K562 (cell line): ENCODE measurements around the gene ZNF385C. TPM values are rescaled to one million over a fixed set of nuclear protein-coding genes. Genes with fewer than 3 reads are reported as not detected.

Source experiments
- CEBPG ChIP-seq, 3 experiments: fragments of 200-800 bp in 1 of 3; sonication (Bioruptor generic) in 1 of 3; sonication (generic) in 1 of 3; formaldehyde crosslinking in 1 of 3; IDR thresholded peaks in 2 of 3; conservative IDR thresholded peaks in 1 of 3; 2 replicates each; pipeline versions ENCODE4 v1.6.1 to v1.8.0; 2016 to 2022; ENCODE audit warnings: missing compliant biosample characterization in 2 of 3, missing genetic modification characterization in 2 of 3, mild to moderate bottlenecking in 1 of 3, missing genetic modification reagents in 1 of 3
- CSDE1 ChIP-seq, 2 experiments: fragments of 450-650 bp; IDR thresholded peaks; 2 replicates each; pipeline ENCODE4 v1.6.1; 2016; ENCODE audit warnings: mild to moderate bottlenecking in 1 of 2
- ELK1 ChIP-seq: sonication (generic); formaldehyde crosslinking; IDR thresholded peaks from 2 replicates; pipeline ENCODE4 v1.8.1; 2022; ENCODE audit warnings: missing genetic modification reagents
- FOXM1 ChIP-seq, 2 experiments: fragments of 450-650 bp in 1 of 2; sonication (generic) in 1 of 2; formaldehyde crosslinking in 1 of 2; IDR thresholded peaks; 2 replicates each; pipeline versions ENCODE4 v1.6.1 to v1.9.0; 2017 to 2022; ENCODE audit warnings: low read depth in 2 of 2, mild to moderate bottlenecking in 2 of 2, missing genetic modification reagents in 1 of 2, moderate library complexity in 1 of 2
- ILF3 ChIP-seq: fragments of 450-650 bp; IDR thresholded peaks from 2 replicates; pipeline ENCODE4 v1.6.1; 2018; ENCODE audit warnings: antibody characterized with exemption, mild to moderate bottlenecking, moderate library complexity, borderline replicate concordance
- PHB2 ChIP-seq: fragments of 450-650 bp; IDR thresholded peaks from 2 replicates; pipeline ENCODE4 v1.6.1; 2017; ENCODE audit warnings: low read depth
- TBL1XR1 ChIP-seq, 2 experiments: IDR thresholded peaks; 2 replicates each; pipeline ENCODE4 v1.6.1; 2012; ENCODE audit warnings: improper control_type of control experiment in 2 of 2, low read length in 2 of 2, mild to moderate bottlenecking in 1 of 2
- TEAD1 ChIP-seq, 2 experiments: fragments of 450-650 bp in 1 of 2; sonication (generic) in 1 of 2; formaldehyde crosslinking; IDR thresholded peaks; 2 replicates each; pipeline versions ENCODE4 v1.4.0 to v1.8.0; 2020 to 2022; ENCODE audit warnings: mild to moderate bottlenecking in 2 of 2, missing genetic modification reagents in 1 of 2
- ZNF639 ChIP-seq, 2 experiments: fragments of 200-800 bp in 1 of 2; sonication (Bioruptor generic) in 1 of 2; sonication (generic) in 1 of 2; formaldehyde crosslinking in 1 of 2; IDR thresholded peaks in 1 of 2; conservative IDR thresholded peaks in 1 of 2; 2 replicates each; pipeline versions ENCODE4 v1.5.0 to v1.6.1; 2016 to 2020; ENCODE audit warnings: missing compliant biosample characterization in 1 of 2, missing genetic modification characterization in 1 of 2, missing genetic modification reagents in 1 of 2
- polyA plus RNA-seq, 8 experiments: library from polyadenylated mRNA; depleted of rRNA in 4 of 8; stranded (reverse) in 5 of 8; unstranded in 3 of 8; fragments of >200 nt; fragmentation: Nextera tagmentation in 2 of 8; fragmentation: Illumina TruSeq in 1 of 8; extraction: Ambion mirVana in 2 of 8; extraction: Trizol in 1 of 8; gene quantifications; 2 replicates each; pipeline versions ENCODE4 v1.2.1 to v1.2.3, GENCODE V29; 2011 to 2014; ENCODE audit warnings: inconsistent platforms in 1 of 8, missing spikeins in 1 of 8
- total RNA-seq, 7 experiments: library from RNA; depleted of rRNA in 6 of 7; stranded (reverse); fragments of >200 nt in 6 of 7; fragmentation: Illumina TruSeq in 2 of 7; extraction: Trizol in 2 of 7; gene quantifications; 2 replicates each; pipeline versions ENCODE4 v1.2.1 to v1.2.3, GENCODE V29; 2011 to 2021; ENCODE audit warnings: low replicate concordance in 1 of 7
- TF ChIP-seq, protein P1 (sequence below), 2 experiments: fragments of 450-650 bp in 1 of 2; sonication (generic) in 1 of 2; formaldehyde crosslinking in 1 of 2; IDR thresholded peaks; 2 replicates each; pipeline versions ENCODE4 v1.7.1 to v1.9.0; 2016 to 2022; ENCODE audit warnings: inconsistent platforms in 1 of 2, mild to moderate bottlenecking in 1 of 2, missing genetic modification reagents in 1 of 2
- TF ChIP-seq, protein P2 (sequence below): fragments of 450-650 bp; formaldehyde crosslinking; IDR thresholded peaks from 2 replicates; pipeline ENCODE4 v1.4.0; 2022; ENCODE audit warnings: missing genetic modification characterization

ZNF385C gene
- total and polyA plus RNA-seq, 9 of the 15 experiments (the other 6 are each of a cell fraction or from before 2014, with no cell fraction given), result 0.03 to 0.35 (median 0.18) TPM; not detected in 1

GRCh38 chr17:42087042-42087701 lies 11.1 kb downstream of the ZNF385C start (continued):
- TF ChIP-seq, protein P1, sequence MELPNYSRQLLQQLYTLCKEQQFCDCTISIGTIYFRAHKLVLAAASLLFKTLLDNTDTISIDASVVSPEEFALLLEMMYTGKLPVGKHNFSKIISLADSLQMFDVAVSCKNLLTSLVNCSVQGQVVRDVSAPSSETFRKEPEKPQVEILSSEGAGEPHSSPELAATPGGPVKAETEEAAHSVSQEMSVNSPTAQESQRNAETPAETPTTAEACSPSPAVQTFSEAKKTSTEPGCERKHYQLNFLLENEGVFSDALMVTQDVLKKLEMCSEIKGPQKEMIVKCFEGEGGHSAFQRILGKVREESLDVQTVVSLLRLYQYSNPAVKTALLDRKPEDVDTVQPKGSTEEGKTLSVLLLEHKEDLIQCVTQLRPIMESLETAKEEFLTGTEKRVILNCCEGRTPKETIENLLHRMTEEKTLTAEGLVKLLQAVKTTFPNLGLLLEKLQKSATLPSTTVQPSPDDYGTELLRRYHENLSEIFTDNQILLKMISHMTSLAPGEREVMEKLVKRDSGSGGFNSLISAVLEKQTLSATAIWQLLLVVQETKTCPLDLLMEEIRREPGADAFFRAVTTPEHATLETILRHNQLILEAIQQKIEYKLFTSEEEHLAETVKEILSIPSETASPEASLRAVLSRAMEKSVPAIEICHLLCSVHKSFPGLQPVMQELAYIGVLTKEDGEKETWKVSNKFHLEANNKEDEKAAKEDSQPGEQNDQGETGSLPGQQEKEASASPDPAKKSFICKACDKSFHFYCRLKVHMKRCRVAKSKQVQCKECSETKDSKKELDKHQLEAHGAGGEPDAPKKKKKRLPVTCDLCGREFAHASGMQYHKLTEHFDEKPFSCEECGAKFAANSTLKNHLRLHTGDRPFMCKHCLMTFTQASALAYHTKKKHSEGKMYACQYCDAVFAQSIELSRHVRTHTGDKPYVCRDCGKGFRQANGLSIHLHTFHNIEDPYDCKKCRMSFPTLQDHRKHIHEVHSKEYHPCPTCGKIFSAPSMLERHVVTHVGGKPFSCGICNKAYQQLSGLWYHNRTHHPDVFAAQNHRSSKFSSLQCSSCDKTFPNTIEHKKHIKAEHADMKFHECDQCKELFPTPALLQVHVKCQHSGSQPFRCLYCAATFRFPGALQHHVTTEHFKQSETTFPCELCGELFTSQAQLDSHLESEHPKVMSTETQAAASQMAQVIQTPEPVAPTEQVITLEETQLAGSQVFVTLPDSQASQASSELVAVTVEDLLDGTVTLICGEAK (IDR thresholded peaks at IDR 0.05), result 0 out of 2 replicates have a peak, but pooled peaks have one; percentile 12
- TF ChIP-seq, protein P1 (CRISPR knock-in tag; IDR thresholded peaks at IDR 0.05), result no peak
- TF ChIP-seq TEAD1 (CRISPR knock-in tag; IDR thresholded peaks at IDR 0.05) (no peak), FOXM1 (IDR thresholded peaks at IDR 0.05; ENCODE audit: low read depth) (0 out of 2 replicates have a peak, but pooled peaks have one; percentile 10), FOXM1 (CRISPR knock-in tag; IDR thresholded peaks at IDR 0.05; ENCODE audit: low read depth) (no peak), ILF3 (no peak), ZNF639 (CRISPR knock-in tag; conservative IDR thresholded peaks at IDR 0.05 in 1 of 2, IDR thresholded peaks at IDR 0.05 in 1 of 2) (0 out of 4 replicates have a peak, but pooled peaks of 1 of the 2 experiments have one; percentile 43), CSDE1 (IDR thresholded peaks at IDR 0.05) (no peak), CEBPG (CRISPR knock-in tag; IDR thresholded peaks at IDR 0.05) (no peak), CEBPG (tag; conservative IDR thresholded peaks at IDR 0.05 in 1 of 2, IDR thresholded peaks at IDR 0.05 in 1 of 2) (0 out of 4 replicates have a peak, but pooled peaks of 1 of the 2 experiments have one; percentile 8), PHB2 (no peak), ELK1 (CRISPR knock-in tag) (no peak), TBL1XR1 (IDR thresholded peaks at IDR 0.05; ENCODE audit: low read length in 2 of 2) (peak in 1 of 2 experiments; percentile 35; a peak in 1 of 4 replicates)
- TF ChIP-seq, protein P2, sequence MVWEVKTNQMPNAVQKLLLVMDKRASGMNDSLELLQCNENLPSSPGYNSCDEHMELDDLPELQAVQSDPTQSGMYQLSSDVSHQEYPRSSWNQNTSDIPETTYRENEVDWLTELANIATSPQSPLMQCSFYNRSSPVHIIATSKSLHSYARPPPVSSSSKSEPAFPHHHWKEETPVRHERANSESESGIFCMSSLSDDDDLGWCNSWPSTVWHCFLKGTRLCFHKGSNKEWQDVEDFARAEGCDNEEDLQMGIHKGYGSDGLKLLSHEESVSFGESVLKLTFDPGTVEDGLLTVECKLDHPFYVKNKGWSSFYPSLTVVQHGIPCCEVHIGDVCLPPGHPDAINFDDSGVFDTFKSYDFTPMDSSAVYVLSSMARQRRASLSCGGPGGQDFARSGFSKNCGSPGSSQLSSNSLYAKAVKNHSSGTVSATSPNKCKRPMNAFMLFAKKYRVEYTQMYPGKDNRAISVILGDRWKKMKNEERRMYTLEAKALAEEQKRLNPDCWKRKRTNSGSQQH, result no peak
